NB4 (cell line): ENCODE measurements around the gene HERC4.

Experiments used
- CTCF ChIP-seq: IDR thresholded peaks from one replicate; pipeline ENCODE4 v1.5.1; 2012; ENCODE audit warnings: low read depth, low read length
- MAX ChIP-seq: IDR thresholded peaks from 2 replicates; pipeline ENCODE4 v1.6.1; 2011; ENCODE audit warnings: low read depth, low read length

DNA sequence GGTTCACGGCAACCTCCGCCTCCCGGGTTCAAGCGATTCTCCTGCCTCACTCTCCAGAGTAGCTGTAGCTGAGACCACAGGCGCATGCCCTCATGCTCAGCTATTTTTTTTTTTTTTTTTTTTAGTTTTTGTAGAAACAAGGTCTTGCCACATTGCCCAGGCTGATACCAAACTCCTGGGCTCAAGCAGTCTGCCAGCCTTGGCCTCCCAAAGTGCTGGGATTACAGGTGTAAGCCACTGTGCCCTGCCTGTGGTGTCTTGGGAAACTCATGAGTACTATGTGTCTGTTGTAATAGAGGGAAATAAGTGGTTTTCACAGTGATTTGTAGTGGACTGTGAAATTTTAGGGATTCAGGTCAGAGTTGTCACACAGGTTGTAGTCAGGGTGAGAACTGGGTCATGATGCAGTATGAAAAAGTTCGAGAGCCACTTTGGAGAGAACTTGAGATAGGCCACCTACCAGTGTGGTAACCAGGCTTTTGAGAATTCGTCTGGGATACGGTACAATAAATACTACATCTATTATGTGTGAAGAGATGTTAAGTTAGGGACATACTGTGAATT, 160.2 kb downstream of the HERC4 start:
- TF ChIP-seq CTCF (no peak), MAX (no peak)
